ENCODE measurements around the gene AP3D1. TPM values are rescaled to one million over a fixed set of nuclear protein-coding genes. Genes with fewer than 3 reads are reported as not detected.

The AP3D1 gene
- total and polyA plus RNA-seq, 9 of the 15 experiments (the other 6 are each of a cell fraction or from before 2014, with no cell fraction given): 1.2 to 86.1 (median 35.9) TPM

GRCh38 chr19:2059422-2060201 lies 91.8 kb downstream of the AP3D1 start (continued):
- TF ChIP-seq ZBTB49 (CRISPR knock-in tag; IDR thresholded peaks at IDR 0.05; ENCODE audit: borderline replicate concordance) (no peak), CHD1 (IDR thresholded peaks at IDR 0.05; ENCODE audit: low read length) (no peak), KAT2B (IDR thresholded peaks at IDR 0.05; ENCODE audit: low read depth, low read length) (no peak), SOX6 (IDR thresholded peaks at IDR 0.05) (peak; percentile 67), LEF1 (IDR thresholded peaks at IDR 0.05) (peak; percentile 78), EP400 (IDR thresholded peaks at IDR 0.05) (peak; percentile 100), CXXC5 (CRISPR knock-in tag; IDR thresholded peaks at IDR 0.05) (peak; percentile 91), ZNF239 (CRISPR knock-in tag; IDR thresholded peaks at IDR 0.05) (peak; percentile 70), CUX1 (CRISPR knock-in tag; IDR thresholded peaks at IDR 0.05) (peak; percentile 78), ZNF134 (CRISPR knock-in tag; conservative IDR thresholded peaks at IDR 0.05) (peak; percentile 9), YBX1 (IDR thresholded peaks at IDR 0.05) (no peak), CREM (IDR thresholded peaks at IDR 0.05; ENCODE audit: low read depth) (0 out of 2 replicates have a peak, but pooled peaks have one; percentile 27), SMAD1 (IDR thresholded peaks at IDR 0.05; ENCODE audit: low read depth, low read length, partially characterized antibody) (peak; percentile 36)
- TF ChIP-seq, protein P1, sequence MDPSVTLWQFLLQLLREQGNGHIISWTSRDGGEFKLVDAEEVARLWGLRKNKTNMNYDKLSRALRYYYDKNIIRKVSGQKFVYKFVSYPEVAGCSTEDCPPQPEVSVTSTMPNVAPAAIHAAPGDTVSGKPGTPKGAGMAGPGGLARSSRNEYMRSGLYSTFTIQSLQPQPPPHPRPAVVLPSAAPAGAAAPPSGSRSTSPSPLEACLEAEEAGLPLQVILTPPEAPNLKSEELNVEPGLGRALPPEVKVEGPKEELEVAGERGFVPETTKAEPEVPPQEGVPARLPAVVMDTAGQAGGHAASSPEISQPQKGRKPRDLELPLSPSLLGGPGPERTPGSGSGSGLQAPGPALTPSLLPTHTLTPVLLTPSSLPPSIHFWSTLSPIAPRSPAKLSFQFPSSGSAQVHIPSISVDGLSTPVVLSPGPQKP (CRISPR knock-in tag; IDR thresholded peaks at IDR 0.05): no peak
- TF ChIP-seq, protein P2, sequence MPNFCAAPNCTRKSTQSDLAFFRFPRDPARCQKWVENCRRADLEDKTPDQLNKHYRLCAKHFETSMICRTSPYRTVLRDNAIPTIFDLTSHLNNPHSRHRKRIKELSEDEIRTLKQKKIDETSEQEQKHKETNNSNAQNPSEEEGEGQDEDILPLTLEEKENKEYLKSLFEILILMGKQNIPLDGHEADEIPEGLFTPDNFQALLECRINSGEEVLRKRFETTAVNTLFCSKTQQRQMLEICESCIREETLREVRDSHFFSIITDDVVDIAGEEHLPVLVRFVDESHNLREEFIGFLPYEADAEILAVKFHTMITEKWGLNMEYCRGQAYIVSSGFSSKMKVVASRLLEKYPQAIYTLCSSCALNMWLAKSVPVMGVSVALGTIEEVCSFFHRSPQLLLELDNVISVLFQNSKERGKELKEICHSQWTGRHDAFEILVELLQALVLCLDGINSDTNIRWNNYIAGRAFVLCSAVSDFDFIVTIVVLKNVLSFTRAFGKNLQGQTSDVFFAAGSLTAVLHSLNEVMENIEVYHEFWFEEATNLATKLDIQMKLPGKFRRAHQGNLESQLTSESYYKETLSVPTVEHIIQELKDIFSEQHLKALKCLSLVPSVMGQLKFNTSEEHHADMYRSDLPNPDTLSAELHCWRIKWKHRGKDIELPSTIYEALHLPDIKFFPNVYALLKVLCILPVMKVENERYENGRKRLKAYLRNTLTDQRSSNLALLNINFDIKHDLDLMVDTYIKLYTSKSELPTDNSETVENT (CRISPR knock-in tag; IDR thresholded peaks at IDR 0.05): no peak; the same call in none of the 2 replicates
- TF ChIP-seq, protein P3, sequence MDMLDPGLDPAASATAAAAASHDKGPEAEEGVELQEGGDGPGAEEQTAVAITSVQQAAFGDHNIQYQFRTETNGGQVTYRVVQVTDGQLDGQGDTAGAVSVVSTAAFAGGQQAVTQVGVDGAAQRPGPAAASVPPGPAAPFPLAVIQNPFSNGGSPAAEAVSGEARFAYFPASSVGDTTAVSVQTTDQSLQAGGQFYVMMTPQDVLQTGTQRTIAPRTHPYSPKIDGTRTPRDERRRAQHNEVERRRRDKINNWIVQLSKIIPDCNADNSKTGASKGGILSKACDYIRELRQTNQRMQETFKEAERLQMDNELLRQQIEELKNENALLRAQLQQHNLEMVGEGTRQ (CRISPR knock-in tag; IDR thresholded peaks at IDR 0.05): no peak; the same call in 1 of the 2 replicates
